Common myeloid progenitor, CD34-positive (primary cell): Measurements from ENCODE around the gene APOB.

Experiments used
- CTCF ChIA-PET: fragments of 350-600 bp; sonication (Branson Sonifier 250); formaldehyde crosslinking; loops from one replicate; lab custom pipeline; 2021; ENCODE audit warnings: antibody characterized with exemption; lab: Charles Lee
- POLR2A ChIA-PET: fragments of 350-600 bp; sonication (Branson Sonifier 250); formaldehyde crosslinking; loops from one replicate; lab custom pipeline; 2021; ENCODE audit warnings: antibody characterized with exemption; lab: Charles Lee
- DNase-seq, 3 donors: peaks; one replicate each; pipeline versions ENCODE4 v3.0.0 to v3.0.0-alpha.2; 2013
- H3K27ac ChIP-seq, 2 experiments: 1 replicate in 1 of 2; 2 replicates in 1 of 2; pipeline ENCODE4 v1.7.0; 2013; ENCODE audit warnings: inconsistent platforms in 2 of 2, low read length in 2 of 2, mild to moderate bottlenecking in 2 of 2, low read depth in 1 of 2, moderate library complexity in 1 of 2; ENCODE audit not compliant: severe bottlenecking in 2 of 2, insufficient read depth in 1 of 2, poor library complexity in 1 of 2
- H3K27me3 ChIP-seq, 5 experiments: replicated peaks in 2 of 5; 1 replicate in 3 of 5; 2 replicates in 2 of 5; pipeline versions ENCODE4 v1.6.1 to v1.7.0; 2013; ENCODE audit warnings: low read length in 4 of 5, mild to moderate bottlenecking in 2 of 5, moderate library complexity in 2 of 5, inconsistent platforms in 1 of 5; ENCODE audit not compliant: insufficient read depth in 5 of 5, control insufficient read depth in 4 of 5
- H3K36me3 ChIP-seq, 4 experiments: 1 replicate in 2 of 4; 2 replicates in 2 of 4; pipeline versions ENCODE4 v1.6.1 to v1.7.0; 2013; ENCODE audit warnings: low read length in 3 of 4, control low read depth in 1 of 4, mild to moderate bottlenecking in 1 of 4; ENCODE audit not compliant: control insufficient read depth in 4 of 4, insufficient read depth in 4 of 4
- H3K4me1 ChIP-seq, 4 experiments: 1 replicate in 3 of 4; 2 replicates in 1 of 4; pipeline versions ENCODE4 v1.6.1 to v1.7.1; 2013; ENCODE audit warnings: low read length in 3 of 4, mild to moderate bottlenecking in 3 of 4, control low read depth in 1 of 4, inconsistent platforms in 1 of 4, moderate library complexity in 1 of 4; ENCODE audit not compliant: control insufficient read depth in 4 of 4, insufficient read depth in 4 of 4; ENCODE audit errors: control extremely low read depth in 1 of 4
- H3K4me3 ChIP-seq, 7 experiments: 1 replicate in 4 of 7; 2 replicates in 3 of 7; pipeline versions ENCODE4 v1.5.1 to v1.7.0; 2013; ENCODE audit warnings: mild to moderate bottlenecking in 7 of 7, low read length in 6 of 7, moderate library complexity in 6 of 7, inconsistent platforms in 2 of 7, low read depth in 2 of 7, control low read depth in 1 of 7; ENCODE audit not compliant: insufficient read depth in 4 of 7, control insufficient read depth in 1 of 7; ENCODE audit errors: extremely low read depth in 1 of 7
- H3K9me3 ChIP-seq, 5 experiments: 1 replicate in 4 of 5; 2 replicates in 1 of 5; pipeline versions ENCODE4 v1.6.1 to v1.7.1; 2013; ENCODE audit warnings: low read length in 4 of 5, mild to moderate bottlenecking in 2 of 5, inconsistent platforms in 1 of 5, low read depth in 1 of 5, moderate library complexity in 1 of 5; ENCODE audit not compliant: control insufficient read depth in 4 of 5, insufficient read depth in 2 of 5; ENCODE audit errors: control extremely low read depth in 1 of 5
- WGBS: methylation state at CpG from one replicate; pipeline ENCODE4 v1.1.5; 2013; ENCODE audit not compliant: insufficient coverage; 5-methylcytosine and 5-hydroxymethylcytosine counted together

Gene APOB

DNA sequence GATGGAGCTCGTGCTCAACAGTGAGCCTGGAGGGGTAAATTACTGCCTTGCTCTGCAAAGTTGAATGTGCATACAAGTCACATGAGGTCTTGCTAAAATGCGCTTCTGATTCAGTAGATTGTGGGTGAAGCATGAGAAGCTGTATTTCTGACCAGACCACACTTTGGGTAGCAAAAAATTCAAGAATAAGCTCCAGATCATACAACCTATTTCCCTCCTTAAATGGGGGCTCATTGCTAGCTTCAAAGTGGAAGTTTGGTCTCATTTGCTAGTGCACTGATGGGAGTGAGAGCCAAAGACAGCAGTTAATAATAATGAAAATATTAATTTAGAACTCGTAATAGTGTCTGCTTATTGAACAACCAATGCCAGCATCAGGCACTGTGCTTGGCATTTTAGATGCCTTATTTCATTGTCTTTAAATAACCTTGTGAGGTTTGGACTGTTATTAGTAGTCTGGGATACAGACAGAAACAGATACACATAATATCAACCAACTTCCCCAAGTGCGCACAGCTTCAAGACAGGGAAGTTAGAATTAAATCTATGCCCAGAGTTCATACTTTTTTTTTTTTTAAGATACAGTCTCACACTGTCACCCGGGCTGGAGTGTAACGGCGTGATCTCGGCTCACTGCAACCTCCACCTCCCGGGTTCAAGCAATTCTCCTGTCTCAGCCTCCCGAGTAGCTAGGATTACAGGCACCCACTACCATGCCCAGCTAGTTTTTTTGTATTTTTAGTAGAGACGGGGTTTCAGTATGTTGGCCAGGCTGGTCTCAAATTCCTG is 18.0 kb downstream of the APOB start:
- H3K9me3 ChIP-seq = no peaks in the 10 kb centered on the region
- no peak overlapping the region for H3K4me3 ChIP-seq
- WGBS = 100% methylated on average over 1 of the region's 11 CpGs
- H3K4me1 ChIP-seq = no peaks in the 10 kb centered on the region
- DNase-seq = no peak
- ChIA-PET POLR2A (no interaction called here), CTCF (no interaction called here)
- H3K27me3 ChIP-seq = peaks cover 0 to 2% (median 0%) of the 10 kb centered on the region in 5 experiments
- no peak overlapping the region for H3K27ac ChIP-seq
- no peaks in the 10 kb centered on the region for H3K36me3 ChIP-seq

DNA sequence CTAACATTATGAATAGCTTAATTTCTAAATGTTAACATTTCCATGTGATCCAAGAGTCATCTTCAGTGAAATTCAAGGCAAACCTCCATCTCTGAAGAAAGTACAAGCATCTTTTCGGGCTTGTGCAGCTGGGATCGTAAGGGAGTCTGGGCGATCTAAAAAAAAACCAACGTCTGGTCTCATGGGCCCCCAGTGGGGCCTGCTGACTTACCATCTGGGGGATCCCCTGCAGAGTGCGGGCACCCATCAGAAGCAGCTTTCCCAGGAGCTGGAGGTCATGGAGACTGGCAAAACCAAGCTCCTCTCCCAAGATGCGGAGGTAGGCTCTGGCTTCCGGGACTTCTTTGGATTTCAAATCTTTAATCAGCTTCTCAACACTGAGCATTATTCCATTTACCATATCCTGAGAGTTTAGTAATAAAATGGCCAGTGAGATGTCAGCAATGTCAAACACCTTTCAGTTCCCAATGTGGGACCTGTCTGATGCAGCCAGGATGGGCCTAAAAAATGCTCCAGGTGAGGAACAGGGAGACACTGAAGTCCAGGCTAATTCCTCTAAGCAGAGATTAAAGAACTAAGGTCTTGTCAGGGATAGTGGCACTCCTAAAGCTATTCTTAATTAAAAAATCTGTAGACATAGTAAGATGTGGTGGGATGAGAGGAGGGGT is 19.0 kb downstream of the APOB start:
- 98% methylated on average over 5 of the region's 7 CpGs for WGBS
- H3K4me3 ChIP-seq = no peak overlapping the region
- no peak overlapping the region for H3K27ac ChIP-seq
- H3K4me1 ChIP-seq = no peaks in the 10 kb centered on the region
- POLR2A ChIA-PET = no interaction called here
- H3K27me3 ChIP-seq = peaks cover 0 to 2% (median 0%) of the 10 kb centered on the region in 5 experiments
- no peak for DNase-seq
- CTCF ChIA-PET = no interaction called here
- no peaks in the 10 kb centered on the region for H3K9me3 ChIP-seq
- H3K36me3 ChIP-seq = no peaks in the 10 kb centered on the region

DNA sequence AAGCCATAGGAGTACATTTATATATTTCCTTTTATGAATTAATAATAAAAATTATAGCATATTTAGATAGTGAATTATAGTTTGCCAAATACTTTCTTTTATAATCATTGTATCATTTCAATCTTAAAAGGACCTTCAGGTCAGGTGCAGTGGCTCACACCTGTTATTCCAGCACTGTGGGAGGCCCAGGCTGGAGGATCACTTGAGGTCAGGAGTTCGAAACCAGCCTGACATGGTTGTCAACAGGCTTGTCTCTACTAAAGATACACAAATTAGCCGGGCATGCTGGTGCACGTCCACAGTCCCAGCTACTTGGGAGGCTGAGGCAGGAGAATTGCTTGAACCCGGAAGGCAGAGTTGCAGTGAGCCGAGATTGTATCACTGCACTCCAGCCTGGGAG is 19.7 kb downstream of the APOB start:
- no peak overlapping the region for H3K4me3 ChIP-seq
- no peak overlapping the region for H3K27ac ChIP-seq
- peaks cover 0 to 2% (median 0%) of the 10 kb centered on the region in 5 experiments for H3K27me3 ChIP-seq
- no peaks in the 10 kb centered on the region for H3K9me3 ChIP-seq
- 96% methylated on average over 3 of the region's 5 CpGs for WGBS
- ChIA-PET CTCF (no interaction called here), POLR2A (no interaction called here)
- H3K4me1 ChIP-seq = no peaks in the 10 kb centered on the region
- DNase-seq = no peak
- no peaks in the 10 kb centered on the region for H3K36me3 ChIP-seq

DNA sequence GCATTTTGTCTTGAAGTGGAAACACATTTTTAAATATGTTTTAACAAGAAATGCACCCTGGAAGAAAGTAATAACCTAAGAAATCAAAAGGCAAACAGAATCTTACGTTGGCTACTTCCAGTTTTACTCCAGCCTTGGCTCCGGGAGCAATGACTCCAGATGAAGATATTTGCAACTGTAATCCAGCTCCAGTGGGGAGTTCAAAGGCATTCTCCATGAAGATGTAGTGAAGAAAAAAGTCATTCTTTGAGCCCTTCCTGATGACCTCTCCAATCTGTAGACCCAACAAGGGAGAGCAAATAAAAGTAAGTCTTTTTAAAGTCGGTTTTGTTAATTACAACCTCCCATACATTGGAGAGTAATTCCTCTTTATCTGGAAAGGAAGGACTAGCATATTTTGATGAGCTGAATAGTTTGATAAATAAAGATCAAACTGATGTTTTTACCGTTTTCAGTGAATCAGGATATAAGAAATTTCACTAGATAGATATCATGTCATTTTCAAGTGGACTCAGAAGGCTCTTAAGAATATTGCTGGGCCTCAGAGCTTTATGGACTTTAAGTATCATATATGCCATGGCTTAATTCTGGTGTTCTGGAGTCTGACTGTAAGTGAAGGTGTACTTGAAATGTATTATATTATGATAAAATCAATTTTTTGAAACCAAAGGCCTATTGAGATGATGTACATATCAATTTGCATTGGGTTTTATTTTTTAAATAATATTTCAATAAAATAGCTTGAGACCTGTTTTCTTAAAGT is 20.3 kb downstream of the APOB start:
- 90% methylated on average over 2 of the region's 4 CpGs for WGBS
- Histone ChIP-seq H3K4me1 (no peaks in the 10 kb centered on the region), H3K36me3 (no peaks in the 10 kb centered on the region), H3K27ac (no peak overlapping the region), H3K9me3 (no peaks in the 10 kb centered on the region), H3K4me3 (no peak overlapping the region), H3K27me3 (peaks cover 0 to 1% (median 0%) of the 10 kb centered on the region in 5 experiments)
- POLR2A ChIA-PET = no interaction called here
- CTCF ChIA-PET = no interaction called here
- DNase-seq = no peak

DNA sequence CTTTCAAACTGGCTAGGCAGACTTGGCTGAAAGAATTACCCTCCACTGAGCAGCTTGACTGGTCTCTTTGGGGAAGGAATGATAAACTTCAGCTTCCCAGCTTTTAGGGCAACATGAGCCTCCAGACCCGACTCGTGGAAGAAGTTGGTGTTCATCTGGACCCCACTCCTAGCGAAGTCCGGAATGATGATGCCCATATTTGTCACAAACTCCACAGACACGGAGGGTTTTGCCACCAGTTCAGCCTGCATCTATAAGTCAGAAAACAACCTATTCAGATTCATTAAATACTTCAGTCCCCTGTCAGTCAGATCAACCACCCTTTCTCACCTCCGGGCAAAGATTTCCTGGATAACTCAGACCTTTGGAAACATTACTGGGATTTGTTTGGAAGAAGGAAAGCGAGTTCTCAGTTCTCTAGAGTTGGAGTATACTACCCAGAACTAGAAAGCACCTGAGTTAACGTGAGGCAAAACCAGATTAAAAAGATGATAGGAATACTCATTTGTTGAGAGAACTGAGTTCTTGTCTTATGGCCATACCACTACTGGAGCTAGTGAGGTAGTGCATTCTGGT is 21.0 kb downstream of the APOB start:
- Histone ChIP-seq H3K27me3 (peaks cover 0 to 1% (median 0%) of the 10 kb centered on the region in 5 experiments), H3K4me3 (no peak overlapping the region), H3K4me1 (no peaks in the 10 kb centered on the region), H3K9me3 (no peaks in the 10 kb centered on the region), H3K27ac (no peak overlapping the region), H3K36me3 (no peaks in the 10 kb centered on the region)
- CTCF ChIA-PET = no interaction called here
- WGBS = 94% methylated on average over 7 of the region's 8 CpGs
- no peak for DNase-seq
- POLR2A ChIA-PET = no interaction called here

DNA sequence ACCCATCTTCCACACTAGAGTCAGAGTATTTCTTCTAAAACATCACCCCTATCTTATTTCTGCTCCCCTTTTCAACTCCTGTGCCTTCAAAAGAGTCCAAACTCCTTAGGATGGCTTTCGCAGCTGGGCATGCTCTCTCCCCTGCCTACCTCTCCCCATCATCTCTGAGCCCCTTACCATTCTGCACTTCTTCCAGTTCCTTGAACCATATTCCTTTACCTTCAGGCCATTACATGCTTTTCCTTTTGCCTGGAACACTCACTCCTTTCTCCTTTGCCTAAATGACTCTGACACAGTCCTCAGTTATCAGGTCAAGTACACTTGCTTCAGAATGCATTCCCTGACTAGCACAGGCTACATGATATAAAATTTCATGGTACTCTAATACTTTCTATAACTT is 22.4 kb downstream of the APOB start:
- DNase-seq = no peak
- ChIA-PET POLR2A (no interaction called here), CTCF (no interaction called here)
- Histone ChIP-seq H3K27ac (no peak overlapping the region), H3K9me3 (no peaks in the 10 kb centered on the region), H3K4me3 (no peak overlapping the region), H3K27me3 (peaks cover 0 to 1% (median 0%) of the 10 kb centered on the region in 5 experiments), H3K4me1 (no peaks in the 10 kb centered on the region), H3K36me3 (no peaks in the 10 kb centered on the region)
- 89% methylated on average over 1 of the region's 1 CpG for WGBS
